OCI-LY3 (cell line): ENCODE data around the gene PLCH2.

Experiments used
- H2AFZ ChIP-seq: fragments of 200-600, 300-600 bp; shearing (Covaris generic); 2 replicates; pipeline ENCODE4 v1.6.0; 2014; ENCODE audit warnings: antibody characterized with exemption, low read depth, low read length
- H3K27ac ChIP-seq: fragments of 200-600, 300-600 bp; sonication (generic); 2 replicates; pipeline ENCODE4 v1.5.1; 2014; ENCODE audit warnings: mild to moderate bottlenecking, low read length, moderate library complexity, mixed read lengths
- H3K27me3 ChIP-seq: fragments of 200-600, 300-600 bp; sonication (generic); 2 replicates; pipeline ENCODE4 v1.6.1; 2014; ENCODE audit warnings: low read depth, low read length, mixed read lengths
- H3K36me3 ChIP-seq: fragments of 200-600, 300-600 bp; sonication (generic); replicated peaks from 2 replicates; pipeline ENCODE3; 2014; ENCODE audit warnings: low read depth, low read length, mixed read lengths
- H3K4me1 ChIP-seq: fragments of 300-600, 200-600 bp; sonication (generic); 2 replicates; pipeline ENCODE4 v1.6.1; 2014; ENCODE audit warnings: low read length, mixed read lengths
- H3K4me2 ChIP-seq: fragments of 200-600, 300-600 bp; sonication (generic); 2 replicates; pipeline ENCODE4 v1.6.1; 2014; ENCODE audit warnings: low read length, mixed read lengths
- H3K4me3 ChIP-seq: fragments of 300-600, 200-600 bp; sonication (generic); 2 replicates; pipeline ENCODE4 v1.5.1; 2014; ENCODE audit warnings: antibody characterized with exemption, mild to moderate bottlenecking, low read length, moderate library complexity
- H3K79me2 ChIP-seq: fragments of 300-600, 200-600 bp; shearing (Covaris generic); 2 replicates; pipeline ENCODE4 v1.6.1; 2014; ENCODE audit warnings: mild to moderate bottlenecking, low read length, mixed read lengths
- H3K9ac ChIP-seq: fragments of 300-600, 200-600 bp; shearing (Covaris generic); 2 replicates; pipeline ENCODE4 v1.6.0; 2014; ENCODE audit warnings: mild to moderate bottlenecking, low read length, moderate library complexity
- H3K9me3 ChIP-seq: fragments of 200-600, 300-600 bp; shearing (Covaris generic); 2 replicates; pipeline ENCODE4 v1.6.1; 2014; ENCODE audit warnings: low read length, mixed read lengths; ENCODE audit not compliant: insufficient read depth
- H4K20me1 ChIP-seq: fragments of 200-600, 300-600 bp; sonication (generic); 2 replicates; pipeline ENCODE4 v1.6.1; 2016; ENCODE audit warnings: low read length, mixed read lengths; ENCODE audit not compliant: insufficient read depth
- EZH2phosphoT487 ChIP-seq: fragments of 200-600 bp; shearing (Covaris generic); IDR thresholded peaks from 2 replicates; pipeline ENCODE4 v1.6.1; 2018; ENCODE audit warnings: antibody characterized with exemption, mixed run types, low read depth
- TF ChIP-seq, protein P1 (sequence below): fragments of 200-600, 300-600 bp; sonication (generic); IDR thresholded peaks from 2 replicates; pipeline ENCODE4 v1.5.1; 2014; ENCODE audit warnings: antibody characterized with exemption, low read length, low read depth

PLCH2 gene

DNA sequence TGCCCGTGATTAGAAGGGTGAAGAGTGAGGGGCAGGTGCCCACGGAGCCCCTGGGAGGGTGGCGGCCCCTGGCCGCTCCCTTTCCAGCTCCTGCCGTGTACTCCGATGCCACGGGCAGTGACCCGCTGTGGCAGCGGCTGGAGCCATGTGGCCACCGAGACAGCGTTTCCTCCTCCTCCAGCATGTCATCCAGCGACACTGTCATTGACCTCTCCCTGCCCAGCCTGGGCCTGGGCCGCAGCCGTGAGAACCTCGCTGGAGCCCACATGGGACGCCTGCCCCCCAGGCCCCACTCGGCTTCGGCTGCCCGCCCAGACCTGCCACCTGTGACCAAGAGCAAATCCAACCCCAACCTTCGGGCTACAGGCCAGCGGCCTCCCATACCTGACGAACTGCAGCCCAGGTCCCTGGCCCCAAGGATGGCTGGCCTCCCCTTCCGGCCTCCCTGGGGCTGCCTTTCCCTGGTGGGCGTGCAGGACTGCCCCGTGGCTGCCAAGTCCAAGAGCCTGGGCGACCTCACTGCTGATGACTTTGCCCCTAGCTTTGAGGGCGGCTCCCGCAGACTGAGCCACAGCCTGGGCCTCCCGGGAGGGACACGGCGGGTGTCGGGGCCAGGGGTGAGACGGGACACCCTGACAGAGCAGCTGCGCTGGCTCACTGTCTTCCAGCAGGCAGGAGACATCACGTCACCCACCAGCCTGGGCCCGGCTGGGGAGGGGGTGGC lies 28.3 kb downstream of the PLCH2 start:
- Histone ChIP-seq H3K9ac (no peak overlapping the region), H3K4me1 (no peaks in the 10 kb centered on the region), H3K36me3 (peaks cover under 1% of the 10 kb centered on the region), H4K20me1 (no peaks in the 10 kb centered on the region), H3K4me3 (no peak overlapping the region), H2AFZ (no peak overlapping the region), H3K9me3 (no peaks in the 10 kb centered on the region), H3K4me2 (no peak overlapping the region), H3K79me2 (no peaks in the 10 kb centered on the region), H3K27ac (no peak overlapping the region), H3K27me3 (no peaks in the 10 kb centered on the region)
- no peak for TF ChIP-seq EZH2phosphoT487
- TF ChIP-seq, protein P1, sequence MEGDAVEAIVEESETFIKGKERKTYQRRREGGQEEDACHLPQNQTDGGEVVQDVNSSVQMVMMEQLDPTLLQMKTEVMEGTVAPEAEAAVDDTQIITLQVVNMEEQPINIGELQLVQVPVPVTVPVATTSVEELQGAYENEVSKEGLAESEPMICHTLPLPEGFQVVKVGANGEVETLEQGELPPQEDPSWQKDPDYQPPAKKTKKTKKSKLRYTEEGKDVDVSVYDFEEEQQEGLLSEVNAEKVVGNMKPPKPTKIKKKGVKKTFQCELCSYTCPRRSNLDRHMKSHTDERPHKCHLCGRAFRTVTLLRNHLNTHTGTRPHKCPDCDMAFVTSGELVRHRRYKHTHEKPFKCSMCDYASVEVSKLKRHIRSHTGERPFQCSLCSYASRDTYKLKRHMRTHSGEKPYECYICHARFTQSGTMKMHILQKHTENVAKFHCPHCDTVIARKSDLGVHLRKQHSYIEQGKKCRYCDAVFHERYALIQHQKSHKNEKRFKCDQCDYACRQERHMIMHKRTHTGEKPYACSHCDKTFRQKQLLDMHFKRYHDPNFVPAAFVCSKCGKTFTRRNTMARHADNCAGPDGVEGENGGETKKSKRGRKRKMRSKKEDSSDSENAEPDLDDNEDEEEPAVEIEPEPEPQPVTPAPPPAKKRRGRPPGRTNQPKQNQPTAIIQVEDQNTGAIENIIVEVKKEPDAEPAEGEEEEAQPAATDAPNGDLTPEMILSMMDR = no peak

DNA sequence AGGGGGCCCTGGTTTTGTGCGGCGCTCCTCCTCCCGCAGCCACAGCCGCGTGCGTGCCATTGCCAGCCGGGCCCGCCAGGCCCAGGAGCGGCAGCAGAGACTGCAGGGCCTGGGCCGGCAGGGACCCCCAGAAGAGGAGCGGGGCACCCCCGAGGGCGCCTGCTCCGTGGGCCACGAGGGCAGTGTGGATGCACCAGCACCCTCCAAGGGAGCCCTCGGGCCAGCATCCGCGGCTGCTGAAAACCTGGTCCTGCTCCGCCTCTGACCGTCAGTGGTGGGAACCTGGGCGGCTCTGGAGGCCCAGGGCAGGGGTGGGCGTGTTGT lies 28.8 kb downstream of the PLCH2 start:
- no peaks in the 10 kb centered on the region for H3K79me2 ChIP-seq
- H3K27ac ChIP-seq = no peak overlapping the region
- H3K4me1 ChIP-seq = no peaks in the 10 kb centered on the region
- H3K9ac ChIP-seq = no peak overlapping the region
- H3K4me3 ChIP-seq = no peak overlapping the region
- TF ChIP-seq EZH2phosphoT487 = no peak
- TF ChIP-seq, protein P1 = no peak
- no peak overlapping the region for H2AFZ ChIP-seq
- H3K27me3 ChIP-seq = no peaks in the 10 kb centered on the region
- no peaks in the 10 kb centered on the region for H4K20me1 ChIP-seq
- H3K36me3 ChIP-seq = peaks cover 4% of the 10 kb centered on the region
- H3K4me2 ChIP-seq = no peak overlapping the region
- no peaks in the 10 kb centered on the region for H3K9me3 ChIP-seq

DNA sequence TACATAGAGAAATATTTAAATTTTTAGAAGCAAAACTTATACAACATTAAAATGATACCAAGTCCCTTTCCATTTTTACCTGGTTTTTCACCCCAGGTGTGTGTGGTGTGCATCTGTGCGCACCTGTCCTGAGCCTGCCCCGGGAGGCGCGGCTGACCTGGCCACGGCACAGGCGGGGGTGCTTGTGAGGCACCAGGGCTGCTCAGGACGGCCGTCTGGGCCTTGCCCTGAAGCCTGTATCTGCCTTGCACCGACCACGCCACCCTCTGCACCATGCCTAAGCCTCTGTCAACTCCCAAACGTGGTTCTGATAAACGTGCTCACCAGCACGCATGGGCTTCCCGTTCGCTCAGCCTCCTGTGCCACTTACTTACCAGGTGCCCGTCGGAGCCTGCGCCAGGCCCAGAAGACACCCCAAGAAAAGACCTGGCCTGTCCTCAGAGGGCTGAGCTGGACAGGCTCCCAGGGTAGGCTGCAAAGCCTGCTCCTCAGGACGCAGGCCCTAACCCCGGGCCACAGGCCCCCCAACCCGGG lies 29.4 kb downstream of the PLCH2 start:
- Histone ChIP-seq H3K9me3 (no peaks in the 10 kb centered on the region), H3K9ac (no peak overlapping the region), H3K27ac (no peak overlapping the region)

DNA sequence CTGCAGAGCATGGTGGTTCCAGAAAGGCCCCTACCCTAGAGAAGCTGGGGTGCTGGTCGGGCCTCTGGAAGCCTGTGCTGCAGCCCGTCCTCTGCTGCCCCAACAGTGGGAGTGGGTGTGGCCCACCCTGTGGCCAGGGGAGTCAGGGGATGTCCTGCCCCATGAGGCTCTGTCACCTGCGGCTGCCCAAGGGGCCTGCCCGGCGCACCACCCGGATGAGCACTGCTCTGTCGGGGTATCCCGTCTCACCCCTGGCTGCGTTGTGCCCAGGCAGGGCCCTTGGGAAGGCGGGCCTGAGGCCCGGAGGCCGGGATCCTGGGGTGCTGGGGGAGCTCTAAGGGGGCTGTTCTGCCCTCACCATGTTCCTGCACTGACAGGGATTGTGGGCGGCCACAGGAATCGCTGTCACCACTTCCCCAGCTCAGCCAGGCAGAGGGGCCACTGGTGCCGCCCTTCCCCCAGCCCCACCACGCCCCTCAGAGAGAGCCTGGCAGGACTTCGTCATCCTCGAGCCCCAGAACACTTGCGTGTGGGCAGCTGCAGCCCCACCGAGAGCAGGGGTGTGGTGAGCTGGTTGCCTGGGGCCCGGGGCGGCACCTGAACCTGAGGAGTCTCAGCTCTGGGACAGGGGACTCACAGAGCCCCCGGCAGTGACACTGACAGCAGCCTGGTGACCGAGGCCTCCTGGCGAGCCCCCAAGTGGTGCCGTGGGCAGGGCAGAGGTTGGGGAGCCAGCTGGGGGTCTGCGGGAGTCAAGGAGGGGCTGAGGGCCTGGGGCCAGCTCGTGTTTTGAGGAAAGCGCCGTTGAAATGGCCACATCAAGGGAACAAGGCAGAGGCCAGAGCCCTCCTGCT lies 30.1 kb downstream of the PLCH2 start:
- no peaks in the 10 kb centered on the region for H4K20me1 ChIP-seq
- no peak overlapping the region for H3K9ac ChIP-seq
- no peak overlapping the region for H3K4me3 ChIP-seq
- H3K4me1 ChIP-seq = no peaks in the 10 kb centered on the region
- no peaks in the 10 kb centered on the region for H3K9me3 ChIP-seq
- no peak overlapping the region for H3K27ac ChIP-seq
- peaks cover 6% of the 10 kb centered on the region for H3K36me3 ChIP-seq
- no peaks in the 10 kb centered on the region for H3K27me3 ChIP-seq
- H2AFZ ChIP-seq = no peak overlapping the region
- no peaks in the 10 kb centered on the region for H3K79me2 ChIP-seq
- H3K4me2 ChIP-seq = no peak overlapping the region
- no peak for TF ChIP-seq EZH2phosphoT487
- TF ChIP-seq, protein P1 = no peak

More for the DNA sequence above, 29.4 kb downstream of the PLCH2 start:
- H3K36me3 ChIP-seq = peaks cover 4% of the 10 kb centered on the region
- no peaks in the 10 kb centered on the region for H4K20me1 ChIP-seq
- no peaks in the 10 kb centered on the region for H3K4me1 ChIP-seq
- no peaks in the 10 kb centered on the region for H3K27me3 ChIP-seq
- H2AFZ ChIP-seq = no peak overlapping the region
- no peak overlapping the region for H3K4me2 ChIP-seq
- H3K79me2 ChIP-seq = no peaks in the 10 kb centered on the region
- no peak for TF ChIP-seq EZH2phosphoT487
- no peak overlapping the region for H3K4me3 ChIP-seq
